Measurements from ENCODE around the gene HMOX1. TPM values are rescaled to one million over a fixed set of nuclear protein-coding genes. Genes with fewer than 3 reads are reported as not detected.

The HMOX1 gene
- total RNA-seq, 2 donors from 2014 or later, result 1.9 to 11.1 TPM

- Histone ChIP-seq H3K4me1 (peaks cover 0 to 9% of the 10 kb centered on the region in 2 donors), H3K4me3 (no peak overlapping the region), H3K27ac (no peak overlapping the region), H3K36me3 (peaks cover 32% of the 10 kb centered on the region), H3K27me3 (no peaks in the 10 kb centered on the region), H3K9me3 (no peaks in the 10 kb centered on the region)
- DNase-seq (ENCODE audit: low spot score), result no peak
- TF ChIP-seq CTCF (IDR thresholded peaks at IDR 0.05), result no peak
These were observed 25.5 kb downstream of the HMOX1 start for GRCh38 chr22:35406443-35406842.

GRCh38 chr22:35407362-35407761 is 26.5 kb downstream of the HMOX1 start:
- peaks cover 0 to 7% of the 10 kb centered on the region in 2 donors for H3K4me1 ChIP-seq
- no peaks in the 10 kb centered on the region for H3K27me3 ChIP-seq
- H3K9me3 ChIP-seq, result no peaks in the 10 kb centered on the region
- H3K4me3 ChIP-seq, result no peak overlapping the region
- H3K36me3 ChIP-seq, result peaks cover 40% of the 10 kb centered on the region
- H3K27ac ChIP-seq, result no peak overlapping the region
- no peak for DNase-seq (ENCODE audit: low spot score)
- TF ChIP-seq CTCF (IDR thresholded peaks at IDR 0.05), result no peak

- peak; percentile 63 for DNase-seq (ENCODE audit: low spot score)
- H3K9me3 ChIP-seq, result no peaks in the 10 kb centered on the region
- TF ChIP-seq CTCF (IDR thresholded peaks at IDR 0.05), result no peak
- H3K4me3 ChIP-seq, result no peak overlapping the region
- no peaks in the 10 kb centered on the region for H3K27me3 ChIP-seq
- peaks cover 59% of the 10 kb centered on the region for H3K36me3 ChIP-seq
- H3K4me1 ChIP-seq, result peaks cover 0 to 7% of the 10 kb centered on the region in 2 donors
- H3K27ac ChIP-seq, result no peak overlapping the region
These were observed 29.1 kb downstream of the HMOX1 start for GRCh38 chr22:35409783-35410662.

- H3K4me3 ChIP-seq, result no peak overlapping the region
- H3K27ac ChIP-seq, result no peak overlapping the region
- H3K36me3 ChIP-seq, result peaks cover 59% of the 10 kb centered on the region
- H3K27me3 ChIP-seq, result no peaks in the 10 kb centered on the region
- DNase-seq (ENCODE audit: low spot score), result no peak
- H3K4me1 ChIP-seq, result peaks cover 0 to 7% of the 10 kb centered on the region in 2 donors
- no peak for TF ChIP-seq CTCF (IDR thresholded peaks at IDR 0.05)
- no peaks in the 10 kb centered on the region for H3K9me3 ChIP-seq
These were observed 29.8 kb downstream of the HMOX1 start for GRCh38 chr22:35410663-35411034.

GRCh38 chr22:35411102-35411501 is 30.2 kb downstream of the HMOX1 start:
- no peak for DNase-seq (ENCODE audit: low spot score)
- Histone ChIP-seq H3K36me3 (peaks cover 63% of the 10 kb centered on the region), H3K4me3 (no peak overlapping the region), H3K27ac (no peak overlapping the region), H3K4me1 (peaks cover 0 to 7% of the 10 kb centered on the region in 2 donors), H3K27me3 (no peaks in the 10 kb centered on the region), H3K9me3 (no peaks in the 10 kb centered on the region)
- peak in 1 of 2 donors; percentile 16 for TF ChIP-seq CTCF (IDR thresholded peaks at IDR 0.05)
